ENCODE measurements around the gene MAPK8IP2. TPM values are rescaled to one million over a fixed set of nuclear protein-coding genes. Genes with fewer than 3 reads are reported as not detected.

MAPK8IP2 gene
- total and polyA plus RNA-seq, 2 of the 4 experiments (the other 2 are of a cell fraction): under 0.01 to 0.14 TPM

DNA sequence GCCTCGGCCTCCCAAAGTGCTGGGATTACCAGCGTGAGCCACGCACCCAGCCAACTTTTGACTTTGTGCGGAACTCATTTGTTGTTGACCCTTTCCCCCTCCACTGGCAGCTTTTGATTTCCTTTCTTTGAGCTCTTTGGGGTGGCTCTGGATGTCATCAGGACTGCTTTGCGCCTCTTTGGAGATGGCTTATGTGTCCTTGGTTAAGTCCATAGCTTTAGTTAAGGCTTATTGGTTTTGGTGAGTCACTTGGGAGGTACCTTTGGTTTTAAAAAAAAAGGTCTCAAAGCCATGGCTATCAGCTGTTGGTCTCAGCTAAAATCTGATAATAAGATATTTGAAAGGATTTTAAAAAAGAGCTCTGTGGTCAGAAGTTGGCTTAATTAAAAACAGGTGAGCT lies 32.5 kb downstream of the MAPK8IP2 start:
- CTCF ChIA-PET: no interaction called here
- no peak overlapping the region for H2AFZ ChIP-seq (replicated peaks; ENCODE audit: low read length, poor library complexity)

More for the DNA sequence above, 32.5 kb downstream of the MAPK8IP2 start:
- H2BK5ac ChIP-seq (ENCODE audit: low read depth, low read length, poor library complexity, severe bottlenecking): no peak overlapping the region
- H3K4me3 ChIP-seq (ENCODE audit: insufficient read depth, low read depth, low read length): no peak overlapping the region
- H4K91ac ChIP-seq (ENCODE audit: insufficient read depth, low read depth, low read length): no peak overlapping the region
- intact Hi-C loops (cut with micrococcal nuclease) (no loop called here), in situ Hi-C loops (cut with MboI; ENCODE audit: low sequenced_read_pairs) (no loop called here), dilution Hi-C loops (cut with HindIII; ENCODE audit: low sequenced_read_pairs, unreplicated experiment) (no loop called here)
- POLR2A ChIA-PET (ENCODE audit: unreplicated experiment): no interaction called here
- H2BK15ac ChIP-seq (ENCODE audit: low read depth, low read length): no peak overlapping the region
- peaks cover 6 to 7% of the 10 kb centered on the region in 2 experiments; a peak in 2 of 4 replicates for H3K79me1 ChIP-seq (ENCODE audit: low read depth in 1 of 2, low read length in 2 of 2)
- no peak overlapping the region for H3K56ac ChIP-seq (ENCODE audit: extremely low read depth, insufficient read depth, low read length)
- no peaks in the 10 kb centered on the region for H3K9me3 ChIP-seq (ENCODE audit: control insufficient read depth, insufficient read depth, low read length)
- H4K5ac ChIP-seq (ENCODE audit: low read depth, low read length): no peak overlapping the region
- H3K27ac ChIP-seq (ENCODE audit: insufficient read depth, low read length): no peak overlapping the region
- TF ChIP-seq, protein P1, sequence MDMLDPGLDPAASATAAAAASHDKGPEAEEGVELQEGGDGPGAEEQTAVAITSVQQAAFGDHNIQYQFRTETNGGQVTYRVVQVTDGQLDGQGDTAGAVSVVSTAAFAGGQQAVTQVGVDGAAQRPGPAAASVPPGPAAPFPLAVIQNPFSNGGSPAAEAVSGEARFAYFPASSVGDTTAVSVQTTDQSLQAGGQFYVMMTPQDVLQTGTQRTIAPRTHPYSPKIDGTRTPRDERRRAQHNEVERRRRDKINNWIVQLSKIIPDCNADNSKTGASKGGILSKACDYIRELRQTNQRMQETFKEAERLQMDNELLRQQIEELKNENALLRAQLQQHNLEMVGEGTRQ (IDR thresholded peaks at IDR 0.05; ENCODE audit: low read depth, low read length): no peak
- TF ChIP-seq CHD1 (IDR thresholded peaks at IDR 0.05; ENCODE audit: low read depth, low read length) (no peak), RAD21 (IDR thresholded peaks at IDR 0.05; ENCODE audit: low read length) (no peak), POLR2A (IDR thresholded peaks at IDR 0.05; ENCODE audit: low read depth, low read length) (no peak)
- H3K4ac ChIP-seq (ENCODE audit: low read depth, low read length): no peak overlapping the region
- no peak overlapping the region for H3K14ac ChIP-seq (replicated peaks; ENCODE audit: low read depth, low read length)
- no peak overlapping the region for H2AK5ac ChIP-seq (ENCODE audit: low read depth, low read length)
- WGBS, 2 experiments (ENCODE audit: extremely low coverage in 2 of 2, insufficient read length in 1 of 2): no CpG with 5 or more reads among the region's 5 CpGs
- no peak overlapping the region for H2BK120ac ChIP-seq (ENCODE audit: low read depth, low read length)
- no peak overlapping the region for H4K8ac ChIP-seq (ENCODE audit: low read depth in 2 of 2, low read length in 2 of 2)
- DNase-seq: no peak
- H2AK9ac ChIP-seq (replicated peaks; ENCODE audit: low read depth, low read length, poor library complexity): no peak overlapping the region
- H3K27me3 ChIP-seq (ENCODE audit: control insufficient read depth, insufficient read depth, low read length): peaks cover 13% of the 10 kb centered on the region
- H3K4me1 ChIP-seq (ENCODE audit: control insufficient read depth, insufficient read depth, low read length): peaks cover 6% of the 10 kb centered on the region; the same call in 1 of the 2 replicates
- H4K20me1 ChIP-seq (ENCODE audit: insufficient read depth, low read length): 0 out of 2 replicates have a peak, but pooled peaks cover 4% of the 10 kb centered on the region
- H2BK20ac ChIP-seq (ENCODE audit: low read depth, low read length): no peak overlapping the region
- no TSS peak for BruUV-seq (replicated peaks)
- H3K4me2 ChIP-seq (ENCODE audit: low read depth, low read length): no peak overlapping the region
- H3K23ac ChIP-seq (ENCODE audit: low read depth, low read length): no peak overlapping the region
- H3K18ac ChIP-seq (ENCODE audit: low read depth, low read length): no peak overlapping the region
- peaks cover 6% of the 10 kb centered on the region for H3K9me1 ChIP-seq (ENCODE audit: insufficient read depth, low read length)
- no peaks in the 10 kb centered on the region for H3K36me3 ChIP-seq (ENCODE audit: control insufficient read depth, insufficient read depth, low read length)
- H3K9ac ChIP-seq (ENCODE audit: low read depth, low read length): no peak overlapping the region
- no peak for ATAC-seq (ENCODE audit: low read depth)
